Right cardiac atrium (tissue), 5 donors: ENCODE measurements around the gene ANK3. TPM values are rescaled to one million over a fixed set of nuclear protein-coding genes. Genes with fewer than 3 reads are reported as not detected.

Source experiments
- ATAC-seq, 2 donors: fragments of 200-7000 bp; cut with Tn5 transposase; one replicate each; pipeline versions ENCODE4 v1.8.0 to v1.9.1; 2020; ENCODE audit warnings: moderate library complexity in 2 of 2, mild to moderate bottlenecking in 1 of 2
- DNase-seq, 3 donors: peaks; one replicate each; pipeline ENCODE4 v3.0.0-alpha.2; 2020
- H3K27ac ChIP-seq: one replicate; pipeline ENCODE4 v1.5.1; 2013; ENCODE audit warnings: mild to moderate bottlenecking, low read length, control low read depth, moderate library complexity
- H3K27me3 ChIP-seq: one replicate; pipeline ENCODE4 v1.6.1; 2013; ENCODE audit not compliant: control insufficient read depth, insufficient read depth
- H3K4me1 ChIP-seq: one replicate; pipeline ENCODE4 v1.6.1; 2013; ENCODE audit warnings: low read length; ENCODE audit not compliant: control insufficient read depth, insufficient read depth
- H3K4me3 ChIP-seq: one replicate; pipeline ENCODE4 v1.5.1; 2013; ENCODE audit warnings: low read length, control low read depth
- H3K9me3 ChIP-seq: one replicate; pipeline ENCODE4 v1.6.1; 2013; ENCODE audit warnings: low read length; ENCODE audit not compliant: control insufficient read depth
- WGBS: extraction: QIAGEN DNeasy Blood & Tissue Kit; methylation state at CpG from one replicate; pipeline ENCODE4 v1.1.7; 2013; 5-methylcytosine and 5-hydroxymethylcytosine counted together
- intact Hi-C, 4 donors: fragments of 100-400 bp; cut with DNase I; formaldehyde crosslinking; loops; one replicate each; pipeline versions ENCODE4 v1.11.0 to v1.14.0; 2022 to 2023
- polyA plus RNA-seq: library from polyadenylated mRNA; stranded (reverse); fragments of 200-250 nt; gene quantifications from one replicate; pipeline ENCODE4 v1.2.3, GENCODE V29; 2013
- total RNA-seq, 4 donors: library from RNA; stranded (reverse); fragmentation: NEBNext Ultra II Directional; extraction: Animal tissue kit (Norgen Biotek cat#: 25700); gene quantifications; one replicate each; pipeline ENCODE4 v1.2.1, GENCODE V29; 2021
- donor health status: healthy with polysubstance abuse.
- donor health status: DM: no; HTN: yes; CAD: no.
- donor health status: DM: no; HTN: no; CAD: no.
- donor health status: DM: no; HTN: yes; CAD: no; lungs with severe emphysema.
- donor health status: DM: yes; HTN: yes; CAD: no.

Gene ANK3
- total and polyA plus RNA-seq, 5 donors: 59.8 to 196 (median 171) TPM

DNA sequence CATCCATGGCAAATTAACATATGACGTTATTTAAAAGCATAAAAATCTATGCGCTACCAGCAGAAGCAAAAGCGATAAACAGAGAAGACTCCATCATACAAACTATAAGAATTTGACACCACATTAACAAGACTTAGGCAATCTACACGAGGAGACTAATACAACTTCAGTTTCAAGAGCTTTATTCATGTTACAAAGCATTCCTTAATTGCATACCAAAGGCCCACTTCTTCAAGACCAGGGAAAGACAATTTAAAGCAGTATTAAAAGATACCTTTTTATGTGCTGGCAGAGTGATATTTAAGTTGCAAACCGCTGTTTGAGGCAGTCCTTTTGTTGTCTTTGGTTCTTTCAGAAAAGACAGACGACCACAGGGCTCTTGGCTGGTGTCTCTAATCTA lies 307.3 kb downstream of the ANK3 start:
- ATAC-seq (no peak), DNase-seq (no peak)
- Histone ChIP-seq H3K4me1 (no peaks in the 10 kb centered on the region), H3K9me3 (no peaks in the 10 kb centered on the region), H3K27me3 (no peaks in the 10 kb centered on the region), H3K4me3 (no peak overlapping the region), H3K27ac (no peak overlapping the region)
- 75% methylated on average over 6 of the region's 6 CpGs for WGBS
- intact Hi-C loops: no loop called here

DNA sequence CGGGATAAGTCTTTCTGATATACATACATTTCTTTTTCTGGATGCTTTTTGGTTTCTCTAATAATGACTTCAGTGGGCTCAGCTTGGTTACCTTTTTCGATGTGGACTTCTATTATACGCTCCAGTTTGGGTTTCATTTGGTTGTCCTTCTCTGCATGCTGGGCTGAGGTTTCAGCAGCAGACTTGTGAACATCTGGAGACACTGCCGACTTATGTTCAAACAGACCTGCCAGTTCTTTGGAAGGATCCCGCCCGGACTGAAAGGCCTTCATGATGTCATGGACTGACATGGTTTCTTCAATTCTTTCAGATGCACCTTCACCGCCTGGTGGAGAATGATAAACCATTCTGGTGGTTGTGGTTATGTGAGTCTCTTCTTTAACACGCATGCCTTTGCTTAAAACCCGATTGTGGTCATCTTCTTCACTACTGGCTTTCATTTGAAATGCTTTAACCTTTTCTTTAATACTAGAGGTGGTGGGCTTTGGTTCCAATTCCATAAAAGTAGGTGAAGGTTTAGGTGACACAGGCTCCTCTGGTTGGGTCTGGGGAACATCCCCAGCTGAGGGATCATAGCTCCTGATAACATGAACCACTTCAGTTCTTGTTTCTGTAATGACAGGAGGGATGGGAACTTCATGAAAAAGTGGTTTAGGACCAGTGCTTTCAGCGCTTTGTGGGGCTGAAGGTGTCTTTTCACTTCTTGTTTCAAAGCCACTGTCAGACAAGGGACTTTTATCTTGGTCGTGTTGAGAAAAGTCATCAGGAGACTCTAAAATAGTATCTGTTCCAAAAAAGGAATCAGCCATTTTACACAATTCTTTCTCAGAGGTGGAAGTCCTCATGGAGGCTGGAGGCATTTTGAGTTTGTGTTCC lies 315.7 kb downstream of the ANK3 start:
- ATAC-seq (no peak), DNase-seq (no peak)
- Histone ChIP-seq H3K9me3 (no peaks in the 10 kb centered on the region), H3K4me1 (peaks cover 4% of the 10 kb centered on the region), H3K4me3 (no peak overlapping the region), H3K27ac (no peak overlapping the region), H3K27me3 (no peaks in the 10 kb centered on the region)
- 86% methylated on average over 11 of the region's 11 CpGs for WGBS
- intact Hi-C loops: no loop called here

DNA sequence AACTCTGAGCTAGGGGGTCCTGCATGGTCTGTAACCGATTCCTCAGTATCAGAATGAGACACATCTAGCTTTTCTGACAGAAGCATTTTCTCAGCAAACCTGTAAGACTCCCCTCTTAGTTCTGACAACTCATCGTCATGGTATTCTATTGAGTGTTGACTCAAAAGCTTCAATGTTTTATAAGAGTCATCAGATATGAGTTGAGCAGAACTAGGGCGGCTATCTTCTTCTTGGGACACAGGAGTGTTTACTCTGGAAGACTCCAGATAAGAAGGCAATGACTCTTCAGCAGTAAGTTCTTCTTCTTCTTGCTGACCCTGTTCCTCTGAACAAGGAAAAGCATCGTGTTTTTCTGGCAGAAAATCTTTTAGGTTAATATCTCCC lies 316.3 kb downstream of the ANK3 start:
- intact Hi-C loops: no loop called here
- WGBS: 91% methylated on average over 4 of the region's 4 CpGs
- H3K9me3 ChIP-seq: no peaks in the 10 kb centered on the region
- no peak overlapping the region for H3K27ac ChIP-seq
- DNase-seq (no peak), ATAC-seq (no peak)
- H3K4me3 ChIP-seq: no peak overlapping the region
- H3K4me1 ChIP-seq: peaks cover 4% of the 10 kb centered on the region
- H3K27me3 ChIP-seq: no peaks in the 10 kb centered on the region

DNA sequence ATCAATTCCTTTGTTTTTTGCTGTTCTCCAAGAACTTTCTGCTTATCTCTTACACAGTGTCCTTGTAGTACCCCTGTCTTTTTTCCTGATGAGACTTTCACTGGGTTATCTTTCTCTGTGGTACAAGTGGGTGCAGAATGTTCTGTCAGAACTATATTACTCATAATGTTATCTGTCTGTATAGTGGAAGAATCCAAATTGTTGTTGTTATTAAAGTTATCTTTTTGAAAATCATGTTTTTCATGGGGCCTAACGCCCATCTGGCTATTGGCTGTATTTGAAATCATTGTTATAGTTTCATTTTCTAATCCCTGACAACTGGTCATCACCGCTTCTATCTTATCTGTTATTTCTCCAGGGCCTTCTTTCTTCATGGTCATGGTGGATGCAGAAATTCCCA lies 320.4 kb downstream of the ANK3 start:
- WGBS: 89% methylated on average over 2 of the region's 2 CpGs
- no peaks in the 10 kb centered on the region for H3K27me3 ChIP-seq
- H3K4me3 ChIP-seq: no peak overlapping the region
- DNase-seq (no peak), ATAC-seq (no peak)
- H3K9me3 ChIP-seq: no peaks in the 10 kb centered on the region
- intact Hi-C loops: no loop called here
- no peak overlapping the region for H3K27ac ChIP-seq
- H3K4me1 ChIP-seq: peaks cover 4% of the 10 kb centered on the region

DNA sequence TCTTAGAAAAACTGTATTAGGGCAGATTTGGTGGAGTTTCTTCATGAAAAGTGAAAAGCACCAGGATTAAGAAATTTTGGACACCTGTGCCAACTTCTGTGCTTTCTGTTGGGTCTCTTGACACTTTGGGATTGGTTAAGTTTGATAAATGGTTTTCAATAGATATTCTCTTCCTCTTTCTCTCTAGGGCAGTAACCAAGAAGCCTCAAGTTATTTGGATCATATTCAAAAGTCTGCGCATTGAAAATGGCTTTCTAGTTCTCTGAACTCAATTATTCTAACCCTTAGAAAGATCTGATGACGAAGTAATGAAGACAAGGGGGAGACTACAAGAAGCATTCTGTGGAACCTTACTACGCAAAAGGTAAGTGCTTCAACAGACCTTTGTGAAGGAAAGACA lies 339.3 kb downstream of the ANK3 start:
- DNase-seq (no peak), ATAC-seq (no peak)
- Histone ChIP-seq H3K4me1 (no peaks in the 10 kb centered on the region), H3K9me3 (no peaks in the 10 kb centered on the region), H3K4me3 (no peak overlapping the region), H3K27ac (no peak overlapping the region), H3K27me3 (no peaks in the 10 kb centered on the region)
- intact Hi-C loops: no loop called here
- WGBS: 86% methylated on average over 3 of the region's 3 CpGs

DNA sequence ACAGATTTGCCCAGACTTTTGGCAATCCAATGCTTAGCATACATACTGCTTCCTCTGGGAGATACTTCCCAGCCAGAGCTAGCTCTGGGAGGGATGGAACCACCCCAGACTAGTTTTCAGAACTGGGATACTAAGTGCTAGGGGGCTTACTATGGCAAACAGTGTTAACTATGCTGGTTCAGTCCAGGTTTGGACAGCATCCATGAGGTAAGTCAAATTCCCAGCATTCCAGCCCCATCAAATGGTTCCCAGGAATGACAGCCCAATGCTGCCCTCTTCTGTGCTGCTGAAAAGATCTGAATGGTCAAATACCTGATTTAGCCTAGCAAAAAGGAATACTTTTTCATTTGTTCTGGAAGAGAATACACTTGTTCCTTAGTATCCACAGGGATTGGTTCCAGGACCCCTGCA lies 341.6 kb downstream of the ANK3 start:
- intact Hi-C loops: loop anchor here in 1 of 4 donors (10.0 kb wide), 1 partner anchor 423 kb away; no protein-coding TSS in a partner anchor
- DNase-seq (no peak), ATAC-seq (no peak)
- H3K9me3 ChIP-seq: no peaks in the 10 kb centered on the region
- H3K4me3 ChIP-seq: no peak overlapping the region
- no peaks in the 10 kb centered on the region for H3K4me1 ChIP-seq
- H3K27ac ChIP-seq: no peak overlapping the region
- H3K27me3 ChIP-seq: no peaks in the 10 kb centered on the region

DNA sequence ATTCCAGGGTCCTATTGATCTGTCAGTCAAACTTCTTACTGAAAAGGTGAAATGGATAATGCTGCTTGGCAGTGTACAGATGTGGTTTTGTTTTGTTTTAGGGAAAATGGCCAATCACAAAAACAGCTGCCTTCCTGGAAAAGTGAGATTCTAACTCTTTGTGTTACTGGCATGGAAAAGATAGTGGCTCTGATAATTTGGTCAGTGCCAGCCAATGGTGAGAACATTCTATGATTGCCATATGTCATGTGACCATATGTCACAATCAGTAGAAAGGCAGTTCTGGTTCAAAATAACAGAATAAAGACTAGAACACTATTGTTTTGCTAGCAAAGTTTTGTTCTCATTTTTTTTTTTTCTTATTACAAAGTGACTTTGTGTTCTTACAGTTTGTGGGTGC lies 344.1 kb downstream of the ANK3 start:
- Histone ChIP-seq H3K4me1 (no peaks in the 10 kb centered on the region), H3K27ac (no peak overlapping the region), H3K27me3 (no peaks in the 10 kb centered on the region), H3K4me3 (no peak overlapping the region), H3K9me3 (no peaks in the 10 kb centered on the region)
- ATAC-seq (no peak), DNase-seq (no peak)
- intact Hi-C loops: loop anchor here in 1 of 4 donors (10.0 kb wide), 1 partner anchor 421 kb away; no protein-coding TSS in a partner anchor

DNA sequence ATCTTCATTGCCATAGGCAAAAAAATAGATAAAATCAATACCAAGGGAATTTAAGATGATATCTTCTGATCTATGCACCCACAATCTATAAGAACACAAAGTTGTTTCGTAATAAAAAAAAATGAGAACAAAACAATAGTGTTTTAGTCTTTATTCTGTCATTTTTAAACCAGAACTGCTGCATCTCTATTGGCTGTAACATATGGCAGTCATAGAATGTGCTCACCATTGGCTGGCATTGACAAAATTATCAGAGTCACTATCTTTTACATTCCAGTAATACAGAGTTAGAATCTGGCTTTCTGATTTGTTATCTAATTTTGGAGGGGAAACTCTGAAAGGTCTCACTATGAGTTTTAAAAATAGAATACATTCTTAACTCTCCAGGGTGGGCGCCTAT lies 344.7 kb downstream of the ANK3 start:
- Histone ChIP-seq H3K4me1 (no peaks in the 10 kb centered on the region), H3K9me3 (no peaks in the 10 kb centered on the region), H3K27ac (no peak overlapping the region), H3K27me3 (no peaks in the 10 kb centered on the region), H3K4me3 (no peak overlapping the region)
- 76% methylated on average over 2 of the region's 2 CpGs for WGBS
- intact Hi-C loops: loop anchor here in 1 of 4 donors (10.0 kb wide), 1 partner anchor 420 kb away; no protein-coding TSS in a partner anchor
- ATAC-seq (no peak), DNase-seq (no peak)

DNA sequence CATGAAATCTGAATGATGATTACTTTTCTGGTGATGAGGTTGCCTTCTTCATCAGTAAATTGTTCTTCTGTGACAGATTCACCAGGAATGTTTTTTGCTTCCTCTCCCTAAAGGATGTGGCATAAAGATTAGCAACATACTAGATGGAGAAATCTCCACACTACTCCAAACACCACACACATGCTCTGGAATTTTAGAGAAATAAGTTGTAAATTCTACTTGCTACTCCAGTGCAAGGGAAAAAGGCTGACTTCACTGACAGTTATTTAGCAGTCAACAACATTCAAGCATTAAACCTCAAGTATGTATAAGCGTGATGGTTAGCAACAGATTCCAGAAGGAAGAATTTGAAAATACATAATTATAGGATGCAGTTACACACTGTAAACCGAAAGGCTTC lies 345.4 kb downstream of the ANK3 start:
- intact Hi-C loops: loop anchor here in 1 of 4 donors (10.0 kb wide), 1 partner anchor 419 kb away; no protein-coding TSS in a partner anchor
- no peak for DNase-seq
- 83% methylated on average over 2 of the region's 2 CpGs for WGBS
- no peaks in the 10 kb centered on the region for H3K4me1 ChIP-seq
- no peak for ATAC-seq
- no peak overlapping the region for H3K4me3 ChIP-seq
- no peaks in the 10 kb centered on the region for H3K27me3 ChIP-seq
- no peak overlapping the region for H3K27ac ChIP-seq
- no peaks in the 10 kb centered on the region for H3K9me3 ChIP-seq

DNA sequence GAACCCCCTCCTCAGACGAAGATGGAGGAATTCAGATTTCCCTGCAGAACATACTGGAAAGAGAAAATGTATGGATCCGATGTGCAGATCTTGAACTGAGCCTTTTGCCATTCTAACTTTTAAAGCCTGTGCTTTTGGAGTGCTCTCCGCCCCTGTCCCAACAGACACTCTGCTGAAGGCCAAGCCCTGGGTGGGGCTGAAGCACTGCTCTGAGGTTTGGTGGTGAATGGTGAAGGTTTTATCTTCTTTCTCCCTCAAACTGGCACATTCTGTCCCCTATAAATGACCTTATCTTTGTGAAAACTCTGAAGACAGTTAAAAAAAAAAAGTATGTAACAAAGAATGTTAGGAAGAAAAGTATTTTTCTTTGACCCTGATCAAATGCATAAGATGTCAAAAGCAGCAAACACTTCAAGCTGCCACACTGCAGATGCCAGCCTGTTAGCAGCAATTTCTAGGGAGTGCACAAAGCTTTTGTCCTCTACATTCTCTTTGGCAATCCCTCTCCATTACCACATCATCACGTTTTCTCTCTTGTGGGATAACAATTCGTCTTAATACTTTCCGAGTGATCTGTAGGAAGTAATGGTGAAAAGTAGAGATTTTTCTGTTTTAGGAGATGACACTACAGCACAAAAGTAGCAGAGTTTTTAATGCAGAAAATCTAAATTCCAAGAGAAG lies 346.0 kb downstream of the ANK3 start:
- no peaks in the 10 kb centered on the region for H3K27me3 ChIP-seq
- intact Hi-C loops: loop anchor here in 1 of 4 donors (10.0 kb wide), 1 partner anchor 419 kb away; no protein-coding TSS in a partner anchor
- WGBS: 60% methylated on average over 6 of the region's 6 CpGs
- H3K9me3 ChIP-seq: no peaks in the 10 kb centered on the region
- peak in 1 of 2 donors; percentile 65 for ATAC-seq
- no peak overlapping the region for H3K27ac ChIP-seq
- no peaks in the 10 kb centered on the region for H3K4me1 ChIP-seq
- DNase-seq: peak in 1 of 3 donors; percentile 60
- no peak overlapping the region for H3K4me3 ChIP-seq

DNA sequence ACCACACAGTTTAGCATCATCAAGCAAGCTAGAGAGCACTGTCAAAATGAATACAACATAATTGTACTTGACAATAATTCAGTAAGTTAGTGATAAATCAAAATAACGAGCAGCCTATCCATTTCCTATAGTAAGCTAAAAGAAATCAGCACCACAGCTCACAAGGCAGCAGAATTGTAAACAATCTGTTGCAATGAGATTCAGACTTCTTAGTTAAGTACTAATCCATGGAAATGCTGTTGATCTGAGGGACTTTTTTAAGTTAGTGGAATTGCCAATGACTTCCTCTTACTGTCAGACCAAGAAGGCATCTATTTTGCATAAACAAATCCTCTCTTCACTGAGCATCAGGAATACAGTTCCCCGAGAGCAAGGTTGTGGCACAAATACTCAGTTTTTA lies 346.8 kb downstream of the ANK3 start:
- 83% methylated on average over 2 of the region's 2 CpGs for WGBS
- Histone ChIP-seq H3K9me3 (no peaks in the 10 kb centered on the region), H3K27me3 (no peaks in the 10 kb centered on the region), H3K27ac (no peak overlapping the region), H3K4me1 (no peaks in the 10 kb centered on the region), H3K4me3 (no peak overlapping the region)
- ATAC-seq (no peak), DNase-seq (no peak)
- intact Hi-C loops: loop anchor here in 1 of 4 donors (10.0 kb wide), 1 partner anchor 418 kb away; no protein-coding TSS in a partner anchor
